ENCODE data around the gene BNIP1.

DNA sequence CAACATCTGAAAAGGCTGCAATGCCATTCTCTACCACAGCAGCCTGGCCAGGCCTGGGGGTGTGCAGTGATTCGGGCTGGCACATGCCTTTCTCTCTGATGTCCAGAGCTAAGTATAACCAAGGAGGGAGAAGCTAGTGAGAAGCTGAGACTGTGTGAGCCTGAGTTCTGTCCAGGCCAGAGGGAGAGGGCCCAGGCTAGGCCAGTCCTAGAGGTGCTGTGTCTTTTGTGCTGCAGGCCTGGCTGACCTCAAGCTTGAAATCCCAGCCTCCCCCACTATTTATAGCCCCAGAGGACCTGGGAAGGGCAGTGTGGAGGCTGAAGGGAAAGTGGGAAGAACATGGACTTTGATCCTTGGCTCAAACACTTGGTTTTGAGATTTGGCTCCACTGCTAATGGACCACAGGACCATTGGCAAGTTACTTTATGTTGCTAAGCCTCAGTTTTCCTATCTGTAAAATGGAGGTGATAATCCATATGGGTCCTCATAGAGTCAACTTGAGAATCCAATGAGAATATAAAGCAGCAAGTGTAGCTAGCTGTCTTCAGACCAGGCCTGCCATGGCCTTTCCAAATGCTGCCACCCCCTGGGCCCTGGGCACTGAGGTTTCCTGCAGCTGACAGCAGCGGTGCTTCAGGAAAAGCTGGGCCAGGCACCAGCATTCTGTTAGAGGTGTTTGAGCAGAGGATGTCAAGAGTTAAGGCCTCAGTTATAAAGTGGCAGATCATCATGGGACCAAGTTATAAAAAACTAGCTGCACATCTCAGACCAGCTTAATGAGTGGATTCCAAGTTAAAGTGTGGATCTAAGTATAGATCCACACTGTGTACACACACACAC lies 21.1 kb downstream of the BNIP1 start:
- no peak for TF ChIP-seq GATA2 (IDR thresholded peaks at IDR 0.05; ENCODE audit: low read depth, low read length)
- TF ChIP-seq GATA3 (IDR thresholded peaks at IDR 0.05; ENCODE audit: low read depth, low read length) = no peak
